Ecto neural progenitor cell (in vitro differentiated cells): ENCODE results near the gene HADHB.
A peak's percentile ranks its signal among the peaks of the same experiment; 100 is the strongest.
"Not testable (repeated sequence)": the region's sequence is repeated elsewhere in the genome, so short reads cannot be mapped to it uniquely, and the experiment has no call there.

ENCODE experiments used
- DNase-seq: peaks from one replicate; pipeline ENCODE4 v3.0.0-alpha.2; 2018; ENCODE audit warnings: low spot score

HADHB gene

DNA sequence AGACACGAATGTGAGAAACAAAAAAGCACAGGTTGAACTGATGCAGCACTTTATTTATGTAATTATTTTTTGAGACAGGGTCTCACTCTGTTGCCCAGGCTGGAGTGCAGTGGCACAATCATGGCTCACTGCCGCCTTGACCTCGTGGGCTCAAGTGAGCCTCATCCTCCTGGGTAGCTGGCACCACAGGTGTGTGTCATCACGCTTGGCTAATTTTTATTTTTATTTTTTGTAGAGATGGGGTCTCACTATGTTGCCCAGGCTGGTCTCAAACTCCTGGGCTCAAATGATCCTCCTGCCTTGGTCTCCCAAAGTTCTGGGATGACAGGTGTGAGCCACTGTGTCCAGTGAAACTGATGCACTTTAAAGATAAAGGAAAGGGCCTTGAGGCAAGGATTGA is 84.3 kb downstream of the HADHB start:
- DNase-seq, result not testable (repeated sequence)

GRCh38 chr2:26330114-26330549 is 85.4 kb downstream of the HADHB start:
- peak; percentile 84 for DNase-seq

- no peak for DNase-seq
Measured at GRCh38 chr2:26330604-26331003, 85.9 kb downstream of the HADHB start.

DNA sequence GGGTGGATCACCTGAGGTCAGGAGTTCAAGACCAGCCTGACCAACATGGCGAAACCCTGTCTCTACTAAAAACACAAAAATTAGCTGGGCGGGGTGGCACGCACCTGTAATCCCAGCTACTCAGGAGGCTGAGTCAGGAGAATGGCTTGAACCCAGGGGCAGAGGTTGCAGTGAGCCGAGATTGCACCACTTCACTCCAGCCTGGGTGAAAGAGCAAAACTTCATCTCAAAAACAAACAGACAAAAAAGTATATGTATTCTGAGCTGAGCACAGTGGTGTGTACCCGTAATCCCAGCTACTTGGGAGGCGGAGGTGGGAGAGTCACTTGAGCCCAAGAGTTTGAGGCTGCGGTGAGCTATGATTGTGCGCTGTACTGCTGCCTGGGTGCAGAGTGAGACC is 86.6 kb downstream of the HADHB start:
- DNase-seq, result not testable (repeated sequence)

DNA sequence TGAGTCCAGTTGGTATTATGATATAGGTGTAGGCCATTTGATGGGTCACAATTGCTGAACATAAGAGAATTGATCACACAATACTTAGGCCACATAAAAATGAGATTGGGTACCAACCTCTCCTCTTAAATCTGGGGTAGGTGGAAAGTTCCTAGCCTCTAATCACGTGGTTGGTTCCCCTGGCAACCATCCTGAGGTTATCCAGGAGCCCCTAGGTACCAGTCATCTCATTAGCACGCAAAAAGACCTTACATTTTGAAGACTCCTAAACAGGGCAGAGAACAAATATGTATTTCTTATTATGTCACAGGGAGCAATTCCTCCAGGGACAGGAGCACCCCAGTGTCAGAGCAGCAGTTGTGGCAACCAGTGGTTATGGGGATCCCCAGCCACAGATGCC is 88.6 kb downstream of the HADHB start:
- DNase-seq, result no peak

- DNase-seq, result no peak
Measured at GRCh38 chr2:26335231-26335630, 90.5 kb downstream of the HADHB start.

DNA sequence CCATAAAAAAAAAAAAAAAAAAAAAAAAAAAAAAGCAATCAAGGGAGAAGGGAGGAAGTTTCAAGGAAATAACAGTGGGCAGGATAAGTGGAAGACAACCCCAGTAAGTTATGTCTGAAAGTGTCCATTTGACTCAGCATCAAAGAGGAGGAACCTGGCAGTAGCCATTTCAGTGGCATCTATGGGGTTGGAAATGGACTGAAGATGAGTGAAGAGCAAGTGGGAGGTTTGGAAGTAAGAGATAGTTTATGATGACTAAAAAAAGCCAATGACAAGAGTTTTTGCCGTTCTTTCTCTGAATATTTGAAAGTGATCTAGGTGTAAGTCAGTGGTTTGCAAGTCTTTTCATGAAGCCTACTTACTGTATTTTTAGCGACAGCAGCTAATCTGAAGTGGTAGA is 92.0 kb downstream of the HADHB start:
- DNase-seq, result no peak

- no peak for DNase-seq
Measured at GRCh38 chr2:26337298-26337697, 92.6 kb downstream of the HADHB start.
